GM19372 (cell line): ENCODE measurements around the gene SRD5A1.
A peak's percentile ranks its signal among the peaks of the same experiment; 100 is the strongest.

Experiments used
- ATAC-seq: cut with Tn5 transposase; IDR thresholded peaks from one replicate; pipeline ENCODE4 v1.9.1; 2021; ENCODE audit warnings: mild to moderate bottlenecking, low read depth, moderate library complexity; ENCODE audit not compliant: unreplicated experiment

The SRD5A1 gene

DNA sequence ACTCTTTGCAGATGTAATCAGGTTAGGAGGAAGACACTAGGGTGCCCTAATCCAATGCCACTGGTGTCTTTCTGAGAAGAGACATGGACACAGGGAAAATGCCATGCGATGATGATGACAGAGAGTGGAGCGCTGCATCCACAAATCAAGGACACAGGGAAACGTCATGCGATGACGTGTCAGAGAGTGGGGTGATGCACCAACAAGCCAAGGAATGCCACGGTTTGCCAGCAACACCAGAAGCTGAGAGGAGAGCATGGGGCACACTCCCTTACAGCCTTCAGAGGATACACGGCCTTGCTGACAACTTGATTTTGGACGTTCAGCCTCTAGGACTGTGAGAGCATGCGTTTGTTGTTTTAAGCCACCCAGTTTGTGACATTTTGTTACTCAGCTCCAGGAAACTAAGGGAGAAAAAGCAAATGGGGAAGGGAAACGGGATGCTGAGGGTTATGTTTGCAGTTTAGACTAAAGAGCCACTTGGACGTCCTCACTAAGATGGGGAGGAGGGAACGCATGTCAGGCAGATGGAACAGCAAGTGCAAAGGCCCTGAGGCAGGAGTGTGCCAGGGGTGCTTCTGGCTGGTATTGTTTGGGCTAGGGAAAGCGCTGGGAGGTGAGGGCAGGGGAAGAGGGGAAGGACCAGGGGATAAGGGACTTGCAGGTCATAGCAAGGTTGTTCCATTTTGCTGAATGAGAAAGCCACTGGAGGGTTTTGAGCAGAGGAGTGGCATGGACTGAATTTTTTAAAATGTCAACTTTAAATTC is 77.5 kb downstream of the SRD5A1 start:
- no peak for ATAC-seq

DNA sequence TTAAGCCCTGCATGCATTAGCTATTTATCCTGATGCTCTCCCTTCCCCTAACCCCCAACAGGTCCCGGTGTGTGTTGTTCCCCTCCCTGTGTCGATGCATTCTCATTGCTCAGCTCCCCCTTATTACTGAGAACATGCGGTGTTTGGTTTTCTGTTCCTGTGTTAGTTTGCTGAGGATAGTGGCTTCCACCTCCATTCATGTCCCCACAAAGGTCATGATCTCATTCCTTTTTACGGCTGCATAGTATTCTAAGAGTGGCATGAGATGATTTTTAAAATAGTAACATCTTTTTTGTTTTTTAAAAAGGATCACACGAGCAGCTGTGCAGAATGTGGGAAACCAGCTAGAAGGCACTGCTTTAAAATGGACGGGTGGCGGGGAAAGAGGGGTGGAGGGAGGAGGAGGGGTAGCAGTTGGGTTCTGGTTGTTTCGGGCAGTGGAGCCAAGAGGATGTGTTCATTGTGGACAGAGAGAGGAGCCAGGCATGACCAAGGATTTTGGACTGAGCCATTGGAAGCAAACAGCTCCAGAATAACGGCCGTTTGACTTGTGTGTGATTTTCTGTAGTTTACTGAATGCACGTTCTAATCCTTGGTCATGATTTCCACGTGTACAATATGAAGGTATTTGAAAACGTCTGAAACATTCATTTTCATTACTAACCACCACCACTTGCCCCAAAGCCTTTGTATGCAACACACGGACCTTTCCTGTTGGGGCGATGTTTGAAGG is 78.3 kb downstream of the SRD5A1 start:
- no peak for ATAC-seq

DNA sequence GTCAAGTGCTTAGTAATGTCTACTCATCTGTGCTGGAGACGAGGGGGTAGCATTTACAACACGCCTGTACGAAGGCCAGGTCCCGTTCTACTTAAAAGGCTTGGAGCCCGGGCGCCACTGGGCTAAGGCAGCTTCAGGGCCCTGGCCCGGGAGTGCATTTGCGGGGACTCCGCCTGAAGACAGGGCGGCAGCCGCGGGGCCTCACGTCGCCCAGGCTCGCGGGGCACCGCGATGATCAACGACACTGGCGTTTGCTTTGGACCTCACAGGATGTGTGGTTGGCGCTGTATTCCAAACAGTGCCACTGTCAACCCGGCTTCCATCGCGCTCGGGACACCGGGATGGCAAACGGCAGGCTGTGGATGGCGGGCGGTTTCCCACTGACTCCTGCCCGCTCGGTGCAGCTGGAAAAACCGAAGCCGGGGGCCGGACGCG is 78.9 kb downstream of the SRD5A1 start:
- peak; percentile 21 for ATAC-seq

DNA sequence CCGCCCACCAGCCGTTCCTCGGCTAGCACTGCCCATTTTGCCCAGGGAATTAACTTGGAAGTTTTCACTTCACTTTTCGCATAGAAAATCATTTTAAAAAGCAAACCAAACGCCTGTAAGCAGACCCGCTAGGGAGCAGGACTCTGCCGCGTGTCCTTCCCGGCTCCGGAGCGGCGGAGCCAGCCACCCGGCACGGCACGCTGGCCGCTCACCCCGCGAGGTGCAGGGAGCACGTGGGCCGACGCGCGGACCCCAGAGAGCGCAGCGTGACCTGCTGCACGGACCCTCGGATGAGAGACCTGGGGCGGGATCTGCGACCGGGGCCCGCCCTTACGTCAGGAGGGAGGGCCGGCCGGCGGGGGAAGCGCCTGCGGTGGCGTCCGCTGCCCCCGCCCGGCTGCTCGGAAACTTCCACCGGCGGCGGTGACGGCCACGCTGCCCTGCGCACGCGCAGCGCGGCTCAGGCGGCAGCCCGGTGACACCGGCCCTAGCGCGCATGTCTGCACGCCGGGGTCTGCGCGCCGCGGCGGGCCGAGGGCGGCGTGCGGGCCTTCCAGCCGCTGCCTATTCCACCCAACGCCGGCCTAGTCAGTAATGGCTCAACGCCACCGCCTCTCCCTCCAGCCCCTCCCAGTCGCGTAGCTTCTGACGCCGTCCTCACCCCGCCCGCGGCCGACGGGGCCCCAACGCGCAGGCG is 79.5 kb downstream of the SRD5A1 start:
- peak; percentile 51 for ATAC-seq

DNA sequence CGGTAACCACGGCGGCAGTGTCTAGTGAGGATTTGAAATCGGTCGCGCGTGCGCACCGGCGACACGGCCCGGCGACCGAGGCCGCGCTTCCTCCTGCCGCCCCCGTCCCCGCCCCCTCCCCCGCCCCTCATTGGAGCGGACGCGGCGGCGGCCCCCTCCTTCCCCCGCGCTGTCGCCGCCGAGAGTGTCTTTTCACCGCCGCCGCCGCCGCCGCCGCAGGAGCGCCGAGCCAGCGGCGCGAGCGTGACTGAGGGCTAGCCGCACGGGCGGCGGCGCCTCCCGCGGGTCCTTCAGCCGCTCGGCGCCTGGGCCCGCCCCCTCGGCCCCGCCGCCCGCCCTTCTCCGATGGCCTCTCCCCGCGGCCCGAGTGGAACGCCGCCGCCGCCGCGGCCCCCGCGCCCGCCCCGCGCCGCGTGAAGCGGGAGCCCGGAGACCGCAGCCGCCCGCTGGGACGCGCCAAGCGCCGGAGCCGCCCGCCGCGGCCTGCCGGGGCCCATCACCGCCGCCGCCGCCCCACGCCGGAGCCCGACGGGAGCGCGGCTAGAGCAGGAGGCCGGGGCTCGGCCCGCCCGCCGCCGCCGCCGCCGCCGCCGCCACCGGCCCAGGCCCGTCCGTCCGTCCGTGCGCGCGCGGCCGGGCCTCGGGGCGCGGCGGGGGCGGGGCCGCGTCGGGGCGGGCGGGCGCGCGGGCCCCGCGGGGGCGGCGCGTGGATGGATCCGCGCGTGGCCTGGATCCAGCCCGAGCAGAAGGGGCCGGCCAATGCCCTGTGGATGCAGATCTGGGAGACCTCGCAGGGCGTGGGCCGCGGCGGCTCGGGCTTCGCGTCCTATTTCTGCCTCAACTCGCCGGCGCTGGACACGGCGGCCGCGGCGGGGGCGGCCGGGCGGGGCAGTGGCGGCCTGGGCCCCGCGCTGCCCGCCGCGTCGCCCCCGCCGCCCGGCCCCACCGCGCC is 80.3 kb downstream of the SRD5A1 start, which contains the start of gene TENT4A:
Gene TENT4A, plus strand, starts transcription at position 159 of the 952 bp plus-strand sequence. Its CDS starts 552 bp downstream, at position 711.
- peak; percentile 5 for ATAC-seq

DNA sequence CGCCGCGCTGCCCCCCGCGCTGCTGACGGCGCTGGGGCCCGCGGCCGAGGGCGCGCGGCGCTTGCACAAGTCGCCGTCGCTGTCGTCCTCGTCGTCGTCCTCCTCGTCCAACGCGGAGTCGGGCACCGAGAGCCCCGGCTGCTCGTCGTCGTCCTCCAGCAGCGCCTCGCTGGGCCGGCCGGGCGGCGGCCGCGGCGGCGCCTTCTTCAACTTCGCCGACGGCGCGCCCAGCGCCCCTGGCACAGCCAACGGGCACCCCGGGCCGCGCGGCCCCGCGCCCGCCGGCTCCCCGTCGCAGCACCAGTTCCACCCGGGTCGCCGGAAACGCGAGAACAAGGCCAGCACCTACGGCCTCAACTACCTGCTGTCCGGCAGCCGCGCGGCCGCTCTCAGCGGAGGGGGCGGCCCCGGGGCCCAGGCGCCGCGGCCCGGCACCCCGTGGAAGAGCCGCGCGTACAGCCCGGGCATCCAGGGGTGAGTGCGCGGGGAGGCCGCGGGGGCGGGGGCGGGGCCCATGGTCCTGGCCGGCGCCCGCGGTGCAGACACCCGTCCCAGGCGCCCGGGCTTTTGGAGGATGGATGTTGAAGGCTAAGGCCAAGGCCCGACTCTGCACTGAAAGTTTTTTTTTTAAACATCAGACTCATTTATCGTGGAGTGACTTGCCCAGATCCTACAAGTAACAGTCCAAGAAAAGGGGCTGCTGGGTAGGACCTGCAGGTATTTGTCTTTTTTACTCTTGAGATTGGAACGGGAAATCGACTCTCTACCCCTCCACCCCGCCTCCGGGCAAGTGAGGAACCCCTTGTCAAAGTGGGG is 81.2 kb downstream of the SRD5A1 start:
- ATAC-seq: no peak

DNA sequence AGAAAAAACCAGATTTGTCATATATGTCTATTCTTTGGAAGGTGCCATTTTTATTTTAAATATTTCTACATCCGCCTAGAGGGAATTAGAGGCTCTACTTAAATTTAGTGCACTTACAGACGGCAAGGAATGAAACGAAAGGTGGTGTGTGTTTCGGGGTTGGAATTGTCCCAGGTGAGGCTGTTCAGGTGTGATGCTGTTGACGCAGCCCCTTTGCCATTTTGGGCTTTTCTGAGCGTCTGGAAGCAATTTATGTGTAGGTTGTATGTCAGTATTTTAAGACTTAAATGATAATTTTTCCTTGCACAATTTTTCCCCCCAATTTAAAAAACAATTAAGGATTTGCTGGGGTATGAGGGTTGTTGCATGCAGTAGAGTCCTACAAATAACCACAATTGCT is 82.0 kb downstream of the SRD5A1 start:
- no peak for ATAC-seq

DNA sequence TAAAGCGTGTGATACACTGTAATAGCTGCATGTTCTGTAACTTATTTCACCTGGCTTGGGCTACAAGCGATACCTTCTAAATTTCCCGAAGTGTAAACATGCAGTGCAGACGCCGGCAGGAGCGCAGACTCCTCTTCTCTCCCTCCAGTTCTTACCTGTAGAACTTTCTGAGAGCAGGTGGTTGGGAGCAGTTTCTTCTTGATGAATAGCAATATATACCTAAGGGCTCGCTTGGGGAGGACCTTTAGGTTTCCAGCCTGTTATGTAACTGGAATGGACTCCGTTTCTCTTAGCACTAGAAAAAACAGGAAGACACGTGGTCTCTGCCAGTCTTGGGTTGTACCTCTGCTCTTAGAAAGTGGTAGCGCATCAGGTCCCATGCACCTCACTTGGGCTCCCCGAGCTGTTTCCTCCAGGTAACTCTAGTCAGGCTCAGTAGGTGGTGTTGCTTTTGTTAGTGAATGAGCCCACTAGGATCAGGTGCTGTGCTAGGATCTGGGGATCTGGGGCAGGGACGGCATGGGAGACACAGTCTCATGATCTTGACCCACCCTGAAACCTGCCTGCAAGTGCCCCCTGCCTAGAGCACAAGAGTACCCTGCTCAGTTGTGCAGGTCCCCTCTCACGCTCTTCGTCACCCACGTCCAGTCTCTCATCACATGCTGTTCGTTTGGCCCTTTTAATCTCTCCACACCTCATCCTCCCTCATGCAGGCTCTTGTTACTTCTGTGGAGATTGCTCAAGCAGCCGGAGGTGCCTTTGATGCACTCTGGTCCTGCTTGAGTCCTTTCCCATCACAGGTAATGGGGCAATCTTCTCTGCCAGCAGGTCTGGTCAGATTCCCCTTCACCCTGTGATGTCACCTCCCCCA is 82.8 kb downstream of the SRD5A1 start:
- ATAC-seq: no peak

DNA sequence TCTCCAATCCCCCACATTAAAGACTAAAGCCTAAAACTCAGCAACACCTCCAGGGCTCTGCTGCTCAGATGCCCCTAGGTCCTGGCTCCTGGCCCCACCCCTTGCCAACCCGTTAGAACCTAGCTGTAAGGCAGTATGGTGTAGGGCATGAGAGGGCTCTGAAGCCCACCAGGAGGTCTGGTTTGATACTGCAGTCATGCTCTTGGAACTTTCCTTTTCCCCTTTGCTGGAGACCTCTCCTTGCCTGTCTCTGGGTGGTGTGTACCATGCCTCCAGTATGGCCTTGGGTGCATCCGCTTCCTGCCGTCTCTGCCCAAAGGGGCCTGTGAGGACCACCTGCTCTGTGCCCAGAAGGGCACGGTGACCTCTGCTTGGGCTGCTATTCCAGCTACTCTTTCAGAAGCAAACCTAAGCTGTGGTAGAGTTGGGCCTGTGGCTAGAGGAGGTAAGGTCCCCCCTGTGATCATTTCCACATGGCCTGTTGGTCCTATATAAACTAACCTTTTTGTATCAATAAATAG is 83.4 kb downstream of the SRD5A1 start:
- ATAC-seq: no peak

DNA sequence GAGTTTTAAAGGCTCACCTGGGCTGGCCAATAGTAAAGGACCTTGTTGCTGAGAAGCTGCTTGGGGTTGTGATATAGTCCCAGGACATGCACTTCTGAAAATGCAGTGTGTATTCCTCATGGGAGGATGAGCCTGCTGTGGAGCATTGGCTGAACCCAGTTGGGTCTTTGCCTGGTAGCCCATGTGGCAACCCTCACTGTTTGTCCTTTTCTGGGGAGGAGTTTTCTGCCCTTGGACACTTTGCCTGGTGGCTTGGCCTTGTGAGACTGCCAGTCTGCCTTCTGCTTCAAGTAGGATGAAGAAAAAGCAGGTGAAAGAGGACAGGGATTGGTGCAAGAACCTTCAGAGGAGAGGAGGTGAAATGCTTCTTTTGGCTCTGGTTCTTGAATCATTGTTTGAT is 84.0 kb downstream of the SRD5A1 start:
- no peak for ATAC-seq

DNA sequence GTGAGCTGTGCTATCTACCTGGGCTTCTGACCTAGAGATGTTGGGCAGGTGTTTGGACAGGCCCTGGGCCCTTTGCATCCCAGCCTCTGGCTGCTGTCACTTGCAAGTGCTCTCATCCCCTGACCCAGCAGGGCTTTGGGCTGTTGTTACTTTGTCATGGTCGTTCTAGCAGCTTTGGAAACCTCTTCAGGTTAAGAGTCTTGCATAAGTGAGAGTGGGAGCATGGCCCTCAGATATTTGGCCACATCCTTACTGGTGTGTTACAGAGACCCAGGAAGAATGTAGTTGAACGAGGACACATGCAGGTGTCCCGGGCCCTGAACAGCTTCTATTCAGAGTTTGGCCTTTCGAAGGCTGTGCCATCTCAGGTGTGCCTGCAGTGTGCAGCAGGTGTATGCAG is 84.4 kb downstream of the SRD5A1 start:
- ATAC-seq: no peak

DNA sequence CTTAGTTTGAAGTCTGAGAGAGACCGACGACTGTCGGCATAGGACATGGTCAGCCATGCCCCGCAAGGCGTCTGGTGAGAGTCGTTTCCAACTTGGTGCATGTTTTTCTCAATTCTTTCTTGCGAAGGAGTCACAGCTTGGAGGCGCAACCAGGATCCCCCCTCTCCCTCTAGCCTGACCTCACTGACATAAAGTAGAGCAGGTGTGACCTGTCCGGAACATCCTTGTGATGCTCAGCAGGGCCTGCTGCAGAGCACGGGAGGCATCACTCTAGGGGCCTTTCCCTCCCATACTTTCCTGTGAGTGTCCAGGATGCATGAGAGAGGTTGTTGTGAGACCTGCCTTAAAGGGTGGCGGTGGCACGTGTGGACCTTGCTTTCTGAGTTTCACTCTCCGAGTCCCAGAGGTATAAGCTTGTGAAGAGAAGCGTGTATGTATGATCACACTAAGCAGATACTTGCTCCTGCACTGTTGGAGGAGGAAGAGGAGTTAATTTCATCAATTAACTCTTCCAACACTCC is 85.0 kb downstream of the SRD5A1 start:
- no peak for ATAC-seq

DNA sequence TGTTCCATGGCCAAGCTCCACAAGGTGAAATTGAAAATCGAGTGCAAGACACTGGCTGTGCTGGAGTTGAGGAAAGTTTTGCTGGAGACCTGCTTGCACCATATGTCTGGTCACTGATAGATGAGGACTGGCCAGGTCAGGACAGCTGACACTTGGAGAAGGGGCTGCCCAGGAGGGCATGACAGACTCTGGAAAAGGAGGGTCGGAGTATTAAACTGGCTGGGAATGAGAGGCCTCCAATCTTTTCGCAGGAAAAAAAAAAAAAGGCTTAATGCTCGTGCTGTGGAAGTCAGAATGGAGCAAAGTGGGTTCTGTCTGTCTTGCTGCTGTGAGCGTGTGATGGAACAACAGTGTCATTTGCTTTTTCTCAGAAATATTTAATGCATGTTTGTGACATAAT is 85.5 kb downstream of the SRD5A1 start:
- ATAC-seq: no peak

DNA sequence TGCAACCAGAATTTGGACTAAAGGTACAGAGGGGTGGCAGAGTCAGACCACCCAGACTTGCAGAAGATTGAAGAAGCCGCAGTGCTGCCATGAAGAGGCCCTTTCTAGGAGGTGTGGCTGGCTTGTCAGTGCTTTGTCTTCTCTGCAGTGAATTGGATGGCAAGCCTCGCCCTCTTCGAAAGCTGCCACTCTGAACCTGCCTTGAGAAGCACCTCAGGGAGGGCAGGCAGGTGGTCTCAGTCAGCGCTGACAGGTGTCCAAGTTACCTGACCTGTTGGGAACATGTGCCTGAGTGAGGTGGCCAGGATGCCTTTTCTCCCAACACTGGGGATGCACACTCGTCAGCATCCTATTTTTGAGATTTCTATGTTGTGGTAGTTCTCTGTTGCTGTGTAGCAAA is 86.2 kb downstream of the SRD5A1 start:
- ATAC-seq: no peak

DNA sequence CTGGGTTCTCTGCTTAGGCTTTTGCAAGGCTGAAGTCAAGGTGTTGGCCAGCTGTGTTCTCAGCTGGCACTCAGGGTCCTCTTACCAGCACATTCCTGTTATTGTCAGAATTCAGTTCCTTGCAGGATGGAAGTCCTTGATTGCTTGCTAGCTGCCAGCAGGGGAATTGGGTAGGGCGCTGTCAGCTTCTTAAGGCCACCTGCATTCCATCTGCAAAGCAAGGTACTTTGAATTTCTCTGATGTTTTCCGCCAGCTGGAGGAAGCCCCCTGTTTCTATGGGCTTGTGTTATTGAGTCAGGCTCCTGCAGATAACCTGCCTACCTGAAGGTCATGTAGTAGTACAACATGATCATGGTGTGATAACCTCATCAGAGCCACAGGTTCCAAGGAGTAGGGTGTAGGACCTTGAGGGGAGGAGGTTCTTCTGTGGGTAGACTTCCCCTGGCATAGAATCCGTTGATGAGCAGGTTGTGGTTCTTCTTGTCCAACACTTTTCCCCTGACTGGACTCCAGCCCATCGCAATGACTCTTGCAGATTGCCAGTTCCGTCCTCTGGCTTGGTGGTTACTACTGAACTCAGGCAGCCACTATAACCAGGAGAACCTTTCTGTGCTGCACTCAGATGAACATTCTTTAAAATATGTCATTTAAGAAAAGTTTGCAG is 86.8 kb downstream of the SRD5A1 start:
- ATAC-seq: no peak

DNA sequence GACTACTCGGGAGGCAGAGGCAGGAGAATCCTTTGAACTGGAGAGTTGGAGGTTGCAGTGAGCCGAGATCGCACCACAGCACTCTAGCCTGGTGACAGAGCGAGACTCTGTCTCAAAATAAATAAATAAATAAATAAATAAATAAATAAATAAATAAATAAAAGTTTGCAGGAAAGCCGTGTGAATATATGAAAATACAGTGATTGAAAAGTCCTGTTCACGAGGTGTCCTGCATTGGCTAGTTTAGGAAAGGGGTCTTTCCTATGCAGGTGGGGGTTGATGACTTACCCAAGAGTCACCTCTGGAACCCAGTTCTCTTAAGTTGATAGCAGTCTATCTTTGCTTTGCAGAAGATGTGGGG is 87.3 kb downstream of the SRD5A1 start:
- no peak for ATAC-seq

DNA sequence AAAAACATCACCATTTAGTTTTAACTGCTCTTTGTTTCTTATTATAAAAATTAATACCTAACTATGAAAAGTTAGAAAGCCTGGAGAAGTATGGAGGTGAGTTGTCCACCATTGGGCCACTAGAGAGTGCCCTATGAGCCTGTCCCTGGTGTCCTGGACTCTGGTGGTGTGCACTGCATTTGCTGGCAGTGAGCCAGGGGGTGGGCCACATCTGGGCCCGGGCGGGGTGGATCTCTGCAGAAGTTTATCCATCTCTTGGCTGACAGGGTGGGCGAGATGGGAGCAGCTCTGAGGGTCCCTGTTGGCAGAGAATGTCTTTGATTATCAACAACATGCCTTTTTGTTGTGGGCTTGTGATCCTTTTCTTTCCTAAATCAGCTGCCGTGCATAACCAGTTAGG is 88.2 kb downstream of the SRD5A1 start:
- peak; percentile 6 for ATAC-seq

DNA sequence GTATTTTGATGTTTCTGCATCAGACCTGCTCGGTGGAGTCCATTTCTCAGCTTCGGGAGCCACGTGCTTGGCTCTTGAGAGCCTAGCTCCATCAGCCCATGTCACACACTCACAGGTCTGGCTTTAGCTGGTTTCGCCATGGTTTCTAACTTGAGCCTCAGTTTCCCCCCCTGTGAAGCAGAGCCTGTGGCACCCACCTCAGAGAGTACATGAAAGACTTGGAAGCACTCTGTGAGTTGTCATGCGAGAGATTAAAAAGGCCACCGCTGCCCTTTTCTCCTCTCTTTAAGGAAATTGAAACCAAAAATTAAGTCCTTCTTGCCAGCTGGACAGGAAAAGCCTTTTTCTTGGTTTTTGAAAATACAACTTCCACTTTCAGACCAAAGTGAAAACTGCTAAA is 88.8 kb downstream of the SRD5A1 start:
- peak; percentile 52 for ATAC-seq
